CD4-positive, CD25-positive, alpha-beta regulatory T cell (primary cell): Measurements from ENCODE around the gene PSMG2. TPM values are rescaled to one million over a fixed set of nuclear protein-coding genes. Genes with fewer than 3 reads are reported as not detected.

Experiments
- polyA plus RNA-seq, 4 donors: library from polyadenylated mRNA; unstranded; fragments of 300-500 nt; fragmentation: Illumina TruSeq; gene quantifications; one replicate each; pipeline ENCODE4 v1.2.3, GENCODE V29; 2021
- total RNA-seq: library from RNA; stranded (reverse); gene quantifications from one replicate; pipeline ENCODE4 v1.2.3, GENCODE V29; 2022

Gene PSMG2
- total and polyA plus RNA-seq, 5 donors from 2014 or later = 60.3 to 199 (median 147) TPM

Other genes starting within 250 kb of the PSMG2 start
- 2.7 TPM for gene SPIRE1, start 44.9 kb upstream of the PSMG2 start, total RNA-seq
- gene SPIRE1, start 44.9 kb upstream of the PSMG2 start, polyA plus RNA-seq = under 1 TPM in 3 of 4 donors, not detected in 1; 0.13 to 0.61 (median 0.49) TPM
- gene CEP76, start 319 bp upstream of the PSMG2 start, total RNA-seq = 8.8 TPM
- gene CEP76, start 319 bp upstream of the PSMG2 start, polyA plus RNA-seq = 10 to 100 TPM in 2 of 4 donors, 1 to 10 TPM in 2; 7.3 to 14.2 (median 9.3) TPM
- gene PTPN2, start 181.2 kb downstream of the PSMG2 start, total RNA-seq = 80.4 TPM
- 100 to 1,000 TPM in 1 of 4 donors, 10 to 100 TPM in 3; 62.3 to 110 (median 95.8) TPM for gene PTPN2, start 181.2 kb downstream of the PSMG2 start, polyA plus RNA-seq
- 22.0 TPM for gene SEH1L, start 245.0 kb downstream of the PSMG2 start, total RNA-seq
- gene SEH1L, start 245.0 kb downstream of the PSMG2 start, polyA plus RNA-seq = 10 to 100 TPM; 24.2 to 33.1 (median 26.5) TPM